Vagina (tissue), 2 donors: ENCODE results near the gene GAREM1.

Source experiments
- CTCF ChIP-seq, 3 experiments: fragments of 450-650 bp in 2 of 3; fragments of 200-600 bp in 1 of 3; sonication (generic) in 1 of 3; IDR thresholded peaks; one replicate each; pipeline ENCODE4 v1.5.1; 2017 to 2019; ENCODE audit warnings: antibody characterized with exemption in 3 of 3, mild to moderate bottlenecking in 2 of 3, moderate library complexity in 2 of 3
- POLR2A ChIP-seq, 2 donors: fragments of 450-650 bp; IDR thresholded peaks; one replicate each; pipeline ENCODE4 v1.6.1; 2017; ENCODE audit warnings: antibody characterized with exemption in 2 of 2, mild to moderate bottlenecking in 2 of 2, moderate library complexity in 2 of 2
- POLR2AphosphoS5 ChIP-seq, 2 donors: sonication (generic); formaldehyde crosslinking; IDR thresholded peaks; one replicate each; pipeline ENCODE4 v1.9.0; 2017; ENCODE audit warnings: antibody characterized with exemption in 2 of 2, mild to moderate bottlenecking in 2 of 2, low read depth in 1 of 2; ENCODE audit not compliant: insufficient read depth in 1 of 2

DNA sequence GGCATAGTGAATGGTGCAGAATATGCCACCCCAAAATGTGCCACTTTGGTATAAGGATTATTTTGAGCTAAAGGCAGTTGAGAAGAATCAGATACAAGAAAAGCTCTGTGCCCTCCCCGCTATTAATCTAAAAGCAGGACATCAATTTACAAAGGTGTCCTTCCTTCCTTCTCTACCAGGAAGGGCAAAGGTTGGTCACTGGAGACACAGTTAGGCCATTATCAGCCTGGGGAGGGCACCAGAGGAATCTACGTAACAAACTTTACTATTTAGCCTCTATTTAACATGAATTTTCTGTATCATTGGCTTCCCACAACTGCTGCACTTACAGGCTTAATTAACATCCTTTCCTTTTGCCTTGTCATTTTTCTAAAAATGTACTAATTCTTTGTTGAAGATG is 228.3 kb downstream of the GAREM1 start:
- TF ChIP-seq CTCF (IDR thresholded peaks at IDR 0.05) (no peak), POLR2AphosphoS5 (IDR thresholded peaks at IDR 0.05; ENCODE audit: insufficient read depth in 1 of 2, low read depth in 1 of 2) (no peak), POLR2A (IDR thresholded peaks at IDR 0.05) (no peak)
